ENCODE results near the gene DEGS1.
A peak's percentile ranks its signal among the peaks of the same experiment; 100 is the strongest.

DEGS1 gene

GRCh38 chr1:224182866-224183590 lies at the start of gene DEGS1:
TSS of gene DEGS1 (plus strand) at chr1:224183240. CDS start at chr1:224183337, 97 bp downstream.
- peak; percentile 97 for DNase-seq (ENCODE audit: low spot score)

DNA sequence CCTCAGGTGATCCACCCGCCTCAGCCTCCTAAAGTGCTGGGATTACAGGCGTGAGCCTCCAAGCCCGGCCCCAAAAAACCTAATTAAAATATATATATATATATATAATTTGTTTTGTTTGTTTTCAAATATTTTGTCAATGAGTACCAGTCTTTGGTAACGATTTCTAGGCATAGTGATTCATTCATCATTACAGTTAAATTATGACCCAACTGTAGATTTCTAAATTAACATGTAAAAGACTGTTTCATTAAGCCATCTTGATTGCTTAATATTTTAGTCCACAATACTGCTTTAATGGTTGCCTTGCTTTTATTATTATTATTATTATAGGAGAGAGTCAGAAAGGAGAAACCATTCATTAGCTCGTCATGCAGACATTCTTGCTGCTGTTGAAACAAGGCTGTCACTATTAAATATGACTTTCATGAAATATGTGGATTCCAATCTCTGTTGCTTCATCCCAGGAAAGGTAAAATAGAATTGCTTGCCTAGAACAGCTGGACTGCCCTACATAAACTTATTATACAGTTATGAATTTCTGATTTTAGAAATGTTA lies 49.2 kb upstream of the DEGS1 start:
- DNase-seq (ENCODE audit: low spot score) = no peak

DNA sequence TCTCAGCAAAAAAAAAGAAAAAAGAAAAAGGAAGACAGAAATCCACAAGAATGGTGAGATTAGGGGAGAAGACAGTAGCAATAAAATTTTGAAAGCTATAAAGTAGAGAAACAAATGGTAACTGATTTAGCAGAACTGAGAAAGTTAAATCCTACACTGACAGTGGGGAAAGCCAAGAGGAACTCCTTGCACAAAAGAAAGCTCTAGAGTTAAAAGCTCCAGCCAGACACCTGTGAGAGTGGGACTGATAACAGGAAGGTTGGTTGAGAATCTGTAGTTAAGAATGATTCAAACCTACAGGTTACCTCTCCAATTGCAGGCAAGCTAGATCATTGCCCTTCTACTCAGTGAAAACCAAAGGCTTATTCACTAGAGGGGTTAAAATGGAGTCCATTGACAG lies 45.5 kb upstream of the DEGS1 start:
- DNase-seq (ENCODE audit: low spot score) = no peak

- no peak for DNase-seq (ENCODE audit: low spot score)
These were observed 44.8 kb upstream of the DEGS1 start for GRCh38 chr1:224138198-224138597.

GRCh38 chr1:224141693-224142092 lies 41.3 kb upstream of the DEGS1 start:
- DNase-seq (ENCODE audit: low spot score) = no peak

DNA sequence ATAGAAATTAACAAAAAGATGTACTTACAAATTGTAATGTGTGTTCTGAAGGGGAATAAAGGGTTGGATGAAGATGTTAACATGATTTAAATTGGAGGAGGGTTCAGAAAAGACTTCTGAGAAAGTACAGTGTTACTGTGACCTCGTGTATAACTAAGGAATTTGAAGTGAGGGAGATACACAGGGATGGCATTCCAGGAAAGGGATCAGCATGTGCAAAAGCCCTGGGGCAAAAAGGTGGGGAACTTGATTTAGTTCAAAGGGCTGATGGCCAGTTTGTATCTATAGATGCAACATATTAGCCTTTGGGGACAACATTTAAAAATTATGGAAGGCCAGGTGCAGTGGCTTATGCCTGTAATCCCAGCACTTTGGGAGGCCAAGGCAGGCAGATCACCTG lies 33.3 kb upstream of the DEGS1 start:
- DNase-seq (ENCODE audit: low spot score) = no peak

GRCh38 chr1:224151117-224151516 lies 31.9 kb upstream of the DEGS1 start:
- DNase-seq (ENCODE audit: low spot score) = no peak

- no peak for DNase-seq (ENCODE audit: low spot score)
These were observed 25.7 kb upstream of the DEGS1 start for GRCh38 chr1:224157316-224157715.

- DNase-seq (ENCODE audit: low spot score) = no peak
These were observed 23.5 kb upstream of the DEGS1 start for GRCh38 chr1:224159541-224159940.

DNA sequence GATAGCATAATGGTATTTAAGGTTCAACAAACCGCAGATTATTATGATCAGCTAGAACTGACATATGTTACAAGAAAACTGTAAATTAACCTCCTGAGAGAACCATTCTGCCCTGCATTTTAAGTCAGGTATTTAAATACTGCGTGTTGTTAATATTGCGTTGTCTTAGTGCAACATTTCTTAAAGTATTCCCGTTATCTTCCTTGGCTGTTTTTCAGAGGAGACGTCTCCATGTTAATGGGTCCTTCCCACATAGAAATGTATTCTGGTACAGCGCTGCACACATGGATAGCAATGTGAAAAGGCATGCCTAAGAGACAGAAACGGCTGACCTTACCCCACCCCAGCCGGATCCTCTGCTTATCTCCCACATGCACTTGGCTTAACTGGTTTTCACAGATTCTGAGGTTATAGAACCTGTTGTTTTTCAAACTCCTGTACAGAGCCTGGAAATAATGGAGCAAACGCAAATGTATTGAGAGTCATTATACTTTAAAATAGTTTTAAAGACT lies 22.8 kb upstream of the DEGS1 start:
- DNase-seq (ENCODE audit: low spot score) = no peak

- no peak for DNase-seq (ENCODE audit: low spot score)
These were observed 20.3 kb upstream of the DEGS1 start for GRCh38 chr1:224162768-224163167.

- no peak for DNase-seq (ENCODE audit: low spot score)
These were observed 19.7 kb upstream of the DEGS1 start for GRCh38 chr1:224163311-224163710.

DNA sequence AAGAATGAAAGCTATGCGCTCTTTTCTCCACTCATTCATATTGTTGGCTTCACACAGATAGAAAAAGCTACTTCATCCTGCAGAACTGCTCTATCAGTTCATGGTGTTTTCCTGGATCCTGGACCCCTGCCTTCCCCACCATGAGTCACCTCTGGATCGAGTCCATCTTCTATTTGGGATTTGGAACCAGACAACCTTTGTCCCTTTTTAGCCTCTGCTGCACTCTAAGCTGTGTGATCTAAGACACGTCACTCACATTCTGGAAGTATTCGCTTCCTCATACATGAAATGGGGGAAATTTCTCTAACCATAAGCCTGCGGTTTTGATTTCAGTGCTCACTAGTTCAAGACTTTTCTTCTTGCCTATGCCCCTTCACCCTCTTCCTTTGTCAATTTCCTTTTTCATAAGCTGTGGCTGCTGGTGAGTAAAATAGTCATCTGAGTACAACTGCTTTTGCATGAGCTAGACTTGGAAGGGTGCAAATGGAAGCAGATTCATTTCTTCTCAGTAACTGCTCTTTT lies 14.1 kb upstream of the DEGS1 start:
- no peak for DNase-seq (ENCODE audit: low spot score)

DNA sequence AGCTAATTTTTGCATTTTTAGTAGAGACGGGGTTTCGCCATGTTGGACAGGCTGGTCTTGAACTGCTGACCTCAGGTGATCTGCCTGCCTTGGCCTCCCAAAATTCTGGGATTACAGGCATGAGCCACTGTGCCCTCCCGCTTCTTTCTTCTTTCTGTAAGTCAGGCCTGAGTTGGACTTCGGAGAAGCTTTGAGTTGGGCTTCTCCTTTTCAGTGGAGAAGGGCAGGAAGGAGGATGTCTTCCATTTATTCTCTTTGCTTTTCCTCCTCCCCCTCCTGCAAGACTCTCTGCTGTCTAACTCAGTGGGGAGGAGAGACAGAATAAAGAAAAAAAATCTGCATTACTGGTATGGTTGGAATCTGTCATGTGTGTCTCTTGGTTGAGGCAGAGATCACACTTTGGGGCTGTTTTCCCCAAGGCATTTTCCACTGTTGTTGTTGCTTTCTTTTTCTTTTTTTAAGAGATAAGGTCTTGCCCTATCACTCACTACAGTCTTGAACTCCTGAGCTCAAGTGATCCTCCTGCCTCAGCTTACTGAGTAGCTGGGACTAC lies 13.2 kb upstream of the DEGS1 start:
- no peak for DNase-seq (ENCODE audit: low spot score)

GRCh38 chr1:224170343-224170742 lies 12.7 kb upstream of the DEGS1 start:
- no peak for DNase-seq (ENCODE audit: low spot score)

DNA sequence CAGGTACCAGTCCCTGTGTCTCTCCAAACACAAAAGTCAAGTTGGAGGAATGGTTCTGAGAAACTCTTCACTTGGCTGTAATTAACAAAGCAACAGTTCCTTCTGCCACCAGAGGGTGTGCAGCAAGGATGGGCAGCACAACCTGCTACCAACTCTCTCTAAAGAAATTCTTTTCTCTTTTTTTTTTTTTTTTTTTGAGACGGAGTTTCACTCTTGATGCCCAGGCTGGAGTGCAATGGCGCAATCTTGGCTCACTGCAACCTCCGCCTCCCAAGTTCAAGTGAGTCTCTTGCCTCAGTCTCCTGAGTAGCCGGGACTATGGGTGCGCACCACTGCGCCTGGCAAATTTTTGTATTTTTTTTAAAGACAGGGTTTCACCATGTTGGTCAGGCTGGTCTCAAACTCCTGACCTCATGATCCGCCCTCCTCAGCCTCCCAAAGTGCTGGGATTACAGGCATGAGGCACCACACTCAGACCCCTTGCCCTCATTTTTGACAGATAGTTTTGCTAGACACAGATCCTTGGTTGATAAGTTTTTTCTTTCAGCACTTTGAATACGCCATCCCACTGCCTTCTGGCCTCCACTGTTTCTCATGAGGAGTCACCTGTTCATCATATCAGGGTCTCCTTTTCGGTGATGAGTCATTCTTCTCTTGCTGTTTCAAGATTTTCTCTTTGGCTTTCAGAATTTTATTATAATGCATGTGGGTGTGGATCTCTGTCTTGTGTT lies 12.1 kb upstream of the DEGS1 start:
- peak; percentile 45 for DNase-seq (ENCODE audit: low spot score)

DNA sequence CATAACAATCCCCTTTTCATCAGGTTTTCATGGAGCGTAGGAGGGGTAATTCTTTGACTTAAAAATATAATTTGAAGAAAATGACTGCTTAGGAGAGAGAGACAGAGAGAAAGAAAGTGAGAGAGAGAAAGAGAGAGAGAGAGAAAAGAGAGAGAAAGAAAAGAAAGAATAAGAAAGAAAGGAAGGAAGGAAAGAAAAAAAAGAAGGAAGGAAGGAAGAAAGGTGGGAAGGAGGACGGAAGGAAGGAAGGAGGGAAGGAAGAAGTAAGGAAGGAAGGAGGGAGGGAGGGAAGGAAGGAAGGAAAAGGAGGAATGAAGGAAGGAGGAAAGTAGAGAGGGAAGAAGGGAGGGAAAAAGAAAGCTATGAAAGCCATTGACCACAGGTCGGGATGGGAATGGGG lies 10.8 kb upstream of the DEGS1 start:
- no peak for DNase-seq (ENCODE audit: low spot score)

DNA sequence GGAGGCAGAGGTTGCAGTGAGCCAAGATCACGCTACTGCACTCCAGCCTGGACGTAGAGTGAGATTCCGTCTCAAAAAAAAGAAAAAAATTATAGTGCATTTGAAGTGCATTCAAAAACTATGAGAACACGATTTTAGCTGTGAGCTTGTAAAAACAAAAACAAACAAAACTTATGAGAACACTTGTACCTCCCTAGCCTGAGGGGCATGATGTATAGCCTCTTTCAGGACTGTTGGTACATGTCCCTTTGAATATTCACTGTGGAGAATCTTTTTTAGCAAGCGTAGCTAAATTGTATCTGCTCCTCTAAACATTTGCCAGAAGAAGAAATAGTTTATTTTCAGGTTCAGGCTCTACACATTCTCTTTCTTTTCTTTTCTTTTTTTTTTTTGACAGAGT lies 9.5 kb upstream of the DEGS1 start:
- DNase-seq (ENCODE audit: low spot score) = no peak

- DNase-seq (ENCODE audit: low spot score) = no peak
These were observed 7.4 kb upstream of the DEGS1 start for GRCh38 chr1:224175617-224176016.

DNA sequence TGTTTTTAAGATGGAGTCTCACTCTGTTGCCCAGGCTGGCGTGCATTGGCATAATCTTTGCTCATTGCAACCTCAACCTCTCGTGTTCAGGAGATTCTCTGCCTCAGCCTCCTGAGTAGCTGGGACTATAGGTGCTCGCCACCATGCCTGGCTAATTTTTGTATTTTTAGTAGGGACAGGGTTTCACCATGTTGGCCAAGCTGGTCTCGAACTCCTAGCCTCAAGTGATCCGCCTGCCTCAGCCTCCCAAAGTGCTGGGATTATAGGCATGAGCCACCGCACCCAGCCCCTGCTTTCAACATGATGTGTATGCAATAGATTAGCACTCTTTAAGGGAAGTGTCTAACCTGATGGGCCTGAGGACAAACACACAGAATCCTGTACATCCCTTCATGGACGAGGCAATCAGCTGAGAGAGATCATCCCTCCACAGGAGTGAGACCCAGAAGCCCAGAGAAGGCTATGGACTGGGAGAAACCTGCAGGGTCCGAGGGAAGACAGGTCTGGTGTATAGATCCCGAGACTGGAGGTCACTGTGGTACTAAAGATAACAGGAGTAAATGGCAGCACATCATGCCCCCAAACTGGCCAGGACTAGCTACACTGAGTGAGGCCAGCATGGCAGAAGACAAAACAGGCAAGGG lies 5.6 kb upstream of the DEGS1 start:
- no peak for DNase-seq (ENCODE audit: low spot score)

DNA sequence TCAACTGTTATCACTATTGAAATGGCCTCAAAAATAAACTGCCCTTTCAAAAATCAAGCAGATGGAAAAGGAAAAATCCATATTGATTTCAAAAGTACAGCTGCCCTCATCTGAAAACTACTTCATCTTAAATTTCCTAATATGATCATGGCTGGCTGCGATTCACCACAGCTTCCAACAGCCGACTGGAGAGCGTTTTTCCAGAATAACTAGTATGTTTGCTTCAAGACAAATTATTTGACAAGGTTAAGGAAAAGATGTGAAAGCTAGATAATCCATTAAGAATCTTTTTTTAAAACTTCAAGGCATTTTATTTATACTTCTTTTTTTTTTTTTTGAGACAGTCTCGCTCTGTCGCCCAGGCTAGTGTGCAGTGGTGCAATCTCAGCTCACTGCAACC lies 4.1 kb upstream of the DEGS1 start:
- no peak for DNase-seq (ENCODE audit: low spot score)

DNA sequence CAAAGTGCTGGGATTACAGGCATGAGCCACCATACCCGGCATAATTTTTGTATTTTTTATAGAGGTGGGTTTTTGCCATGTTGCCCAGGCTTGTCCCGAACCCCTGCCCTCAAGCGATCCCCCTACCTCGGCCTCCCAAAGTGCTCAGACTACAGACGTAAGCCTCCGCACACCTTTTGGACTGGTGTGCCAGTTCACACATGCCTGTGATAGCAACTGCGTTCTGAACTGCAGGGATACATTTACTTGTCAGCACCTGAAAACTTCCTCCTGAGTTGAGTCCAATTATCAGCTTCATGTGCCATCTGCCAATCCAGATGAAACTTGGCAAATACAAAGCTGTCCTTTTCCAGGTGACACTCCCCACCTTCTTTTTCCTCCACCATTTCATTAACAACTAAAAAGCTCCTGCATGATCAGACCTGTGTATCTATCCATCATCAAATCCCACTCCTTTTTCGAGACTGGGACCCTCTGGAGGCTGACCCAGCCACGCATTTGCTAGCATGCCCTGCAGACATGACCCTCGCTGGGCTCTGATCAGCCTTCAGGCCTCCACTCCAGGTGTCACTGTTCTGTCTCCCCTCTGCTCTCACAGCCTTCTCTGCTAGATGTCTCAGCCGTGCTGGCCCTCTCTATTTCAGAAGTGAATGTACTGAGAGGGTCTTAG lies 2.1 kb upstream of the DEGS1 start:
- DNase-seq (ENCODE audit: low spot score) = no peak

Data from HuH-7 (cell line).